HG02678 (cell line): ENCODE results near the gene APOBEC3G.
"Not testable (repeated sequence)": the region's sequence is repeated elsewhere in the genome, so short reads cannot be mapped to it uniquely, and the experiment has no call there.

ENCODE experiments used
- ATAC-seq: cut with Tn5 transposase; IDR thresholded peaks from one replicate; pipeline ENCODE4 v1.9.1; 2021; ENCODE audit warnings: mild to moderate bottlenecking, moderate library complexity; ENCODE audit not compliant: unreplicated experiment

Gene APOBEC3G

DNA sequence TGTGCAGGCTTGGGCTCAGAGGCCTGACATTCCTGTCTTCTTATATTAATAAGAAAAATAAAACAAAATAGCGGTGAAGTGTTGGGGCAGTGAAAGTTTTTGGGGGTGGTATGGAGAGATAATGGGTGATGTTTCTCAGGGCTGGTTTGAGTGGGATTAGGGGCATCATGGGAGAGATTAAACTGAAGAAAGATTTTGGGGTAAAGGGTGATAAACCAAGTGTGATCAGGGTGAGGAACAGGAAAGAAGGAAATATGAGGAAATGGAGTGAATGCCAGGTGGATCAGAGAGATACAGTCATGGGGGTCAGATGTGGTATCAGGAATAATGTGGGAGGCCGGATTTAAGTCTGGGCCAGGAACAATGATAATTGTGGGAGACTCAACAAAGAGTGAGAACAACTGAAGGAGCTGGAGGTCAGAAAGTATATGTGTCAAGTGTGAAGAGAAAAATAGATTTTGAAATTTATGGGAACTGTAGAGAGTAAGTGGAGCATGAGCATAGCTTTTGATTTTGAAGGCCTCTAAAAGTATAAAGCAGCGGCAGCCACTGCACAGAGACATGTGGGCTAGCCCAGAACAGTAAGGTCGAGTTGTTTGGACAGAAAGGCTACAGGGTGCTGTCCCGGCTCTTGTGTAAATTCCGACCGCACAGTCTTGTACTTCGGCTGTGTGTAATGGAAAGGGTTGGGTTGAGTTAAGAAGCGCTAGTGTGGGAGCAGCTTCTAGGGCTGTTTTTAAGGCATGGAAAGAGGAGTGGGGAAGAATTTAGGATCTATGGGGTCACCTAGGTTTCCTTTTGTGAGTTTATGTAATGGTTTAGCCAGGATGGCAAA is 10.4 kb upstream of the APOBEC3G start:
- ATAC-seq, result peak; percentile 49

DNA sequence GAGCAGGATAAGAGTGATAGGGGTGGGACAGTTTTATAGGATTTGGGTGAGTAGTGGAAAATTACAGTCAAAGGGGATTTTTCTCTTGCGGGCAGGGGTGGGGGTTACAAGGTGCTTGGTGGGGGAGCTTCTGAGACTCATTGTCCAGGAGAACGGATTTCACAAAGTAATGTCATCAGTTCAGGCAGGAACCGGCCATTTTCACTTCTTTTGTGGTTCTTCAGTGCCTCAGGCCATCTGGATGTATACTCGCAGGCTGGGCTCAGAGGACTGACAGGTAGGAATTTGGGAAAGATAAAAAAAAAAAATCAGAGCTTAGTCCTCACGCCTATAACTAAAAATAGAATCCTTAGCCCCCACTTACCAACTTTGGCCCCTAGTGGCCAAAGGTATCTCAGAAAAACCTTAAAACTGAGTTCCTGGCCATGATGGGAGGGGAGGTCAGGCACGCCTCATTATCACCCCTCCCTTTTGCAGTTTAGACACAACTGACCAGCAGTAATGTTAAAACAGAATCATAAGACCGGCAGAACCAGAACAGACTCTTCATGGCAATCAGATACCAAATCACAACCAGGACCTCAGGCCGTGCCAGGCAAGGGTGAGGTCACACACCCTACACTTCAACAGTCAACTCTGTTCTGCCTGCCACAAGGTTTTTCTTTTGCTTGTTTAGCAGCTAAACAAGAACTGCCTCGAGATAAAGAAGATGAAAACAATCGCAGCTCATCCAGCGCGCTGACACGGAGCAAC is 8.9 kb upstream of the APOBEC3G start:
- ATAC-seq, result no peak

DNA sequence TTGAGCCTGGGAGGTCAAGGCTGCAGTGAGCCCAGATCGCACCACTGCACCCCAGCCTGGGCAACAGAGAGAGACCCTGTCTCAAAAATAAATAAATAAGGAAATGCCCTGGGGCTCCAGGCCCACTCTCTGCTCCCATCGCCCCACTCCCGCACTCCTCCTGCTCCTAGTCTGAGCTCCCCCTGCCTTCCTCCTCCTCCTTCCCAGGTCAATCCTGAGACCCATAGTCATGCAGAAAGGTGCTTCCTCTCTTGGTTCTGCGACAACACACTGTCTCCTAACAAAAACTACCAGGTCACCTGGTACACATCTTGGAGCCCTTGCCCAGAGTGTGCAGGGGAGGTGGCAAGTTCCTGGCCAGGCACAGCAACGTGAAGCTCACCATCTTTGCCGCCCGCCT is 6.9 kb upstream of the APOBEC3G start:
- no peak for ATAC-seq

DNA sequence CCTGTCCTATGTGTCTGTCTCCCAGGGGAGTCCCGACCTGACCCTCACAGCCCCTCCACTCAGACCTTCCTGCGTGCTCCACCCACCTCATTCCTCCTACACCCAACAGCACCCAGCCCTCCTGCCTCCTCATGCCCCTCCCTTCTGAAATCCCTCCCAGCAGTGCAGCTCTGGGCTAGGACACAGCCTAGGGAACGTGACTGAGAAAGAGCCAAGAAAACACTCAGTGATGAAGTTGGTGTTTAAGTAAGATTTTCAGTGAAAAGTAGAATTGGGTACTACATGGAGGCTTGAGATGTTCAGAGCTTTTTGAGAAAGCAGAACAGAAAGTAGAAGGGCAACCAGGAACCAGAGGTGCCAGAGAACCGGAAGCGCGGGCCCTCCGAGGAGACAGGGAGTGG is 4.5 kb upstream of the APOBEC3G start:
- peak; percentile 37 for ATAC-seq

DNA sequence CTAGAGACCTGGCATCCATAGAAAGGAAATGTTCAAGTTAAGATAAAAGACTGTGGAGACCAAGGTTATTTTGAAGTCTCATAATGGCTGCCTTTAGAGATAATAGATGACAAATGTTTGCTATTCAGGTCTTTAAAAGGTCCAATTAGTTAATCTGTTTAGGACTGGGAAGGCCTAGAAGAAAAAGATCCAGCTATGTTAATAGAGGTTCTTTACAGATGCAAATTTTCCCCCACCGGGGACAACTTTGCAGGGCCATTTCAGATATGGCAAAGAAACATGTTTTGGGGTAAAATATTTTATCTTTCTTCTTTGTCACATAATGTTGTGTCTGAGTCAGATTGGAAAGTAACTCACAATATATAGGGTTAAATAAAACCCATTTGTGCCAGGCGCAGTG is 3.1 kb upstream of the APOBEC3G start:
- ATAC-seq, result no peak

DNA sequence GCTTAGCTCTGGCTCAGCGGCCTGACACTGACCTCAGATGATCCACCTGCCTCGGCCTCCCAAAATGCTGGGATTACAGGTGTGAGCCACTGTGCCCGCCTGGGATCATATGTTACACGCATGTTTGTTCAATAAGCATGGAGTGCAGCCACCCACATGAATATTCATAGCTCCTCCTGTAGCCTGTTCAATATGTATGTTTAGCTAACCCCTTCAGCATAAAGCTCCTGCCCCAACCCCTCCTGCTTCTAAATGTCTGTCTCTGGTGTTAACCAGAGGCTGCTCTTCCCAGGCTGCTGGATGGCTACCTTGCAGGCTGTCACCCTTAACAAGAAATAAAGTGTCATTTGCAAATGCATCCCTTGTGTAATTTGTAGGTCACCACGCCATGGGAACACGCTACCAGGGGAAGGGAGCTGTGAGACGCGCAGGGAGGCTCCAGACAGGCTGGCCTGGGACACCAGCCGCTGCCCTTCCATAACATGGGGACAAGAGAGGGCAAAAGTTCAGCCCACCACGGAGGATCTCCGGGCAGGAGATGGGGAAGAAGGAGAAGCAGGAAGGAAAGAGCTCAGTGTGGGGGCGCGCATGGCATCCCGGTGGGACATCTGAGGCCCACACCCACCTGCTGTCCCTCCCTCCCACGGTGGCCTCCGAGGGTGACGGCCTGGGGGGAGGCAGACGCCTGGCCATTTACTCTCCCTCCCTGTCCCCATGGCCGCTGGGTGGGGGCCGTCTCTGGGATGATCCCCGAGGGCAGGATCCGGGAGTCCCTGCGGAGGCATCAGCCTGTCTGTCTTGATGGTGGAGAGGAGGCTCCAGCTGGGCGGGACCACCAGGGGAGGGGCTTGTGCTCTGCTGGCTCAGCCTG is 685 bp upstream of the APOBEC3G start:
- ATAC-seq, result not testable (repeated sequence)

DNA sequence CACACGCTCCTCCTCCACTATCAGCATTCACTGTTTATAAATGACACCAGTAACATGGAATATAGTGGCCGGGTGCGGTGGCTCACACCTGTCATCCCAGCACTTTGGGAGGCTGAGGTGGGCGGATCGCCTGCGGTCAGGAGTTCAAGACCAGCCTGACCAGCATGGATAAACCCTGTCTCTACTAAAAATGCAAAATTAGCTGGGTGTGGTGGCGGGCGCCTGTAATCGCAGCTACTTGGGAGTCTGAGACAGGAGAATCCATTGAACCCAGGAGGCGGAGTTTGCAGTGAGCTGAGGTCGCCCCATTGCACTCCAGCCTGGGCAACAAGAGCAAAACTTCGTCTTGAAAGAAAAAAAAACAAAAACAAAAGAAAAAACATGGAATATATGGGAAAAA is 837 bp downstream of the APOBEC3G start:
- not testable (repeated sequence) for ATAC-seq

DNA sequence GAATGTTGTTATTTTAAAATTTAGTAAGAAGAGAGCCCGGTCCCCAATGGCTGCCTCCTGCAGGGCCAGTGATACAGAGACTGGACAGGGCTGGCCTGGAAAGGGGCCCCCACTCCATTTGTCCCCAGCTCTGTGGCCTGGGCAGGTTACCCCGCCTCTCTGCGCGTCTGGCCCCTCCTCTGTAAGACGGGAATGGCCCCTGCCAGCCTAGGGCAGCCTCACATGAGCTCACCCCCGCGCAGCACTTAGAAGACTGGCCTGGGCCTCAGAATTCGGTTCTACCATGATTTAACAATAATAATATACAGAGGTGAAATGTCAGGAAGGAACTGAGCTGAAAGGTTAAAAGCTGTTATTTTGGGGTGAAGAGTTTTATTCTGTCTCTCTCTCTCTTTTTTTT is 1.3 kb downstream of the APOBEC3G start:
- ATAC-seq, result no peak

DNA sequence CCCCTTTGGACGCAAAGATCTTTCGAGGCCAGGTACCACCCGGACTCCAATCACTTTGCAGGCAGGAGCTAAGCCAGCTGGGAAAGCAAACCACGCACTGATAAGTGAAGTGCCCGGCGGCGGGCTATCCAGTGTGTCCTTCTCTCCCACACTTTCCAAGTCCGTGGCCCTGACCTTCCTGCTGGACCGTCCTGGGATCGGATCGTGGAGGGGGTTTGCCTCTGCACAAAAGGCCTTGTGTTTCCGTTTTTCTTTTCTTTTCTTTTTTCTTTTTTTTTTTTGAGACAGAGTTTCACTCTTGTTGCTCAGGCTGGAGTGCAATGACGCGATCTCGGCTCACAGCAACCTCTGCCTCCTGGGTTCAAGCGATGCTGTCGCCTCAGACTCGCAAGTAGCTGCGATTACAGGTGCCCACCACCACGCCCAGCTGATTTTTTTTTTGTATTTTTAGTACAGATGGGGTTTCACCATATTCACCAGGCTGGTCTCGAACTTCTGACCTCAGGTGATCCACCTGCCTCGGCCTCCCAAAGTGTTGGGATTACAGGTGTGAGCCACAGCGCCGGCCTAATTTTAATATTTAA is 2.1 kb downstream of the APOBEC3G start:
- not testable (repeated sequence) for ATAC-seq

DNA sequence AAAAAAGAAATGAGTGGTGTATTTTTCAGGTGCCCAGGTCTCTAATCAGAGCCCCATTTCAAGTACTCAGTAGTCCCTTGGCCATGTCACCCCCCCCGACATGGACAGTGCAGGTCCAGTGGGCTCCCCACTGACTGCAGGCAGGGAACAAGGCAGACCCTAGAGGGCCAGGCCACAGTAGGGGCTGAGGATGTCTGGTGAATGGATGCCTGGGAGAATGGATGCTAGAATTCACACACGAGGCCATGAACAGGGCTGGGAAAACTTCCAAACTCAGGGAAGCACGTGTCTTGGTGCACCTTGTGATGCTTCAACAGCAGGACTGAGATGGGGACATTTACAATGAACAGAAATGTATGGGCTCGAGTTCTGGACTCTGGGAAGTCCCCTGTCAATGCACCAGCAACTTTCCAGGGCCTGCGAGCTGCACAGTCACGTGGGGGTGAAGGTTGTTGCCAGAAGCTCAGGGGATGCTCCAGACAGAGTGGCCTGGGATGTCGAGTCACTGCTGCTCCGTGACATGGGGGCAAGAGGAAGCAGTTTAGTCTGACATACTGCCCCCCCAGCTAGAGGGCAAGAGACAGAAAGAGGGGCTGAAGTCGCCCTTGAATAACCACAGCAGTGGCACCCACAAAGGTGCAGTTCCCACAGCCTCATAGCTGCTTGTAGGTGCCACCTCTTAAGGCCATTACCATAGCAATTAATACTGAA is 3.1 kb downstream of the APOBEC3G start:
- no peak for ATAC-seq

DNA sequence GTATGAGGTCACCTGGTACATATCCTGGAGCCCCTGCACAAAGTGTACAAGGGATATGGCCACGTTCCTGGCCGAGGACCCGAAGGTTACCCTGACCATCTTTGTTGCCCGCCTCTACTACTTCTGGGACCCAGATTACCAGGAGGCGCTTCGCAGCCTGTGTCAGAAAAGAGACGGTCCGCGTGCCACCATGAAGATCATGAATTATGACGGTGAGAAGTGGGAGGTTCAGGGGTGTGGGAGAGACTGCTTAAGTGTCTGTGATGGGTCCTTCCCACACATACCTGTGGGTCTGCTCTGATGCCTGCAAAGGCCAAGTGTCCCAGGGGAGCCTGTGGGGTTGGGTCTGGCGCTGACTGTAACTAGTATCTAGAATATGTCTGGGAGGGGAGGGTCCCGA is 3.9 kb downstream of the APOBEC3G start:
- ATAC-seq, result no peak

DNA sequence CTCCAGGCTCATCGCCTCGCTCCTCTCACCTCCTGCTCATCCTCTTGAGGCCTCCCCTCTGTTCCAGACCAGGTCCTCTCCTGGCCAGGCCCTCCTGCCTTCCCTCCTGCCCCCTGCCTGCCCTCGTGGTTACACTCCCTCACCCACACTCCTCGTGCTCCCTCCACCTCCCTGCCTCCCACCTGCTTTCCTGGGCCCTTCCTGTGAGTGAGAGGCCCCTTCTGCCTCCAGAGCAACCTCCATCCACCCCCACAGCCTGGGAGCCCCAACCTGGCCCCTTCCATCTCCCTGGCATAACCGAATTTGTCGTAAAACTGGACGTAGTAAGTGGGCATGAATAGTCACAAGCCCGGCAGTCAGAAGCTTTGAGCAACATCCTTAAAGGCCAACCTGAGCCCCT is 4.5 kb downstream of the APOBEC3G start:
- no peak for ATAC-seq

DNA sequence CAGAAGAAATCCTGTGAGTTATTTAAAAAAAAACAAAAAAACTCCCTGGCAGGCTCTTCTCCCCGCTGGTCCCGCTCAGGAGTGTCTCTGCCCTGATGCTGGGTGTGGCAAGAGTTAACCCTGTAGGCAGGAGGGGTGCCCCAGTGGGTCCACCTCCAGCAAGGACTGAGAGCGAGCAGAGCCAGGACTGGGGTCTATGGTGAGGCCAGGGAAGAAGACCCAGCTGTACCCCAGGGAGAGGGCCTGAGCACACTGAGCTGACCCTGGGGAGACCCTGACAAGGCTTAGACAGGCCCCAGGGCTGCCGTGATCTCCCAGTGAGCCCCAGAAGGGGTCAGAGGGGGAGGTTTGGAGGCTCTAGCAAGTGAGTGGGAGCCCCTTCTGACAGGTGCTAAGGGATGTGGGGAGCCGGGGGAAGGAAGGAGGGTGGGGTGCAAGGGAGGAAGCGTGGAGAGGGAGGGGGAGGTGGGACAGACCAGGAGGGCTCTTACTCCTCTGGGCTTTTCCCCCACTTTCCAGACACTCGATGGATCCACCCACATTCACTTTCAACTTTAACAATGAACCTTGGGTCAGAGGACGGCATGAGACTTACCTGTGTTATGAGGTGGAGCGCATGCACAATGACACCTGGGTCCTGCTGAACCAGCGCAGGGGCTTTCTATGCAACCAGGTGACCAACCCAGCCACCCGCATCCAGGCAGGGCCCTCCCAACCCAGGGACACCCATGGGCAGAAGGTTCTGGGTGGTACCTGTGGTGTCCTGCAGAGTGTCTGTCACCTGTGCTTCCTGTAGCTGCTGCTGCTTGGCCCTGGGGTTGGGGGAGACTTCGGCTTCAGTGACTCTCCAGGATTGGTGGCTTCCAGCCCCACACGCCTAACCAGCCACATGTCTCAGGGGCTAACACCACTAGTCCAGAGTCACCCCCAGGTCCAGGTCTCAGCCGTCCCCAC is 6.4 kb downstream of the APOBEC3G start:
- ATAC-seq, result no peak

DNA sequence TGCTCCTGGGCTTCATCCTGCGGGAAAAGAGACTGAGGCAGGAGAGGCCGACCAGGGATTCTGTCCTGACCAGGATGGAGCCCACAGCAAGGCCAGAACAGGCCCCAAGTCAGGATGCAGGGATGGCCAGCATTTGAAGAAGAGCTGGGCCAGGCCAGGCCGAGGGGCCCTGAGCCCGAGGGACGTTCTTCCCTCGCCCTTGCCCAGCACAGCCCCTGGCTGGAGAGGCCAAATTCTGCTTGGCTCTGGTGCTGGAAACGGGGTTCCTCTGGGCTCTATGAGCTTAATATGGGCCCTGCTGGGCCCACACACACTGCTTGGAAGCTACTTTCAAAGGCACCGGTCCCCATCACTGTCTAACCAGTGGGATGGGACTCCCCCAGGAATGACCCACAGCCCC is 7.6 kb downstream of the APOBEC3G start:
- no peak for ATAC-seq

DNA sequence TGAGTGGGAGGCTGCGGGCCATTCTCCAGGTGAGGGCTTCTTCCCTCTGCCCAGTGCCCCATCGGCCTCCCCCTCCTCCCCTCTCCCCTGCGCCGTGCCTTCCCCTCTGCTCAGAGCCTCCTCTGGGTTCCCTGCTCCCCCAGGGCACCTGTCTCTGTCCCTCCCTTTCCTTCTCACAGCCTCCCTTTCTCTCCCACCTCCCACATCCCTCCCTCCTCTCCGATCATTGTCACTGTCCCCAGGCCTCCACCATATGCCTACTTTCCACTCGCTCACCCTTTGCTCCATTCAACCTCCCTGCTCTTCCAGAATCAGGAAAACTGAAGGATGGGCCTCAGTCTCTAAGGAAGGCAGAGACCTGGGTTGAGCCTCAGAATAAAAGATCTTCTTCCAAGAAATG is 10.0 kb downstream of the APOBEC3G start:
- no peak for ATAC-seq

DNA sequence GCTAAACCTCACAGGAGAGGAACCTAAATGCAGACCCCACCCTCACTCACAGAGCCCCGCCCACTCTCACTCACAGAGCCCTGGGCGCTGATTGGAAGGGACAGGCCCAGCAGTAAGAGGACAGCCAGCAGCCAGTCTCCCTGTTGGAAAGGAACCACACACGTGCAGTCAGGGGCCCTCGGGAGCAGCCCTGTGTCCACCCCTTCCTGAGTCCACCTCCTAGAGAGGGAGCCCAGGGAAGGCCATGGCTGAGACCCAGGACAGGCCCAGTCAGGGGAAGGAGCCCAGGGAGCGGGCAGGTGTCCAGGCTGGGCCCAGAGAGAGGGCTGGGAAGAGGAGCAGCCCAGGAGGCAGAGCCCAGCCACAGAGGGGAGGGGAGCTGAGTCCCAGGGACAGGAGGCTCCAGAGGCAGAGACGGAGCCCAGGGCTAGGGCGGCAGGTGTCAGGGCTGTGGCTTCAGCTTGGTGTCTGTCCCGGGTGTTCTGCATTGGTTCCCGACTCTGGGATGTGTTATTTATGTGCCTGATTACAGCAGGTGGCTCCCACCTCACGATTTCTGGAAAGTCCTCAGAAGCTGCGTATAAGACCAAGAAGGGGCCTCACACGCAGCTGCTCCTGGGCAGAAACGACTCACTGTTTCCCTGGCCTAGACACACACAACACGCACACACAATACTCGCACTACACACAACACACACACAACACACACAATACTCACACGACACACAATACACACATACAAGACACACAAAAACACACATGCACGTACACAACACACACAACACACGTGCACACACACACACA is 11.0 kb downstream of the APOBEC3G start:
- no peak for ATAC-seq

DNA sequence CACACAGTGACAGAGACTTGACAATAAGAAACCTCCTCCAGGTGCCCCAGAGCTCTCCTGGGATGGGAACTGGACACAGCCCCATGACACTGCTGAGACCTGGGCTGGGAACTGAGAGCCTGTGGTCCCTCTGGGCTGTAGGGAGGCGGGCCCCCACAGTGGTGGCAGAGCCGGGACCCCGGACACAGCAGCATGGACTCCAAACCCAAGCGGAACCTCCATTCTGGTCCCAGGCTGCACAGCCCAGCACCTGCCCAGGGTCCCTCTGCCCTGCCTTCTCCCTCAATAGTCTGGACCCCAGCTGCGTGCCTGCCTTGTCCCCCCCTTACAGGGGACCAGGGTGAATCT is 11.6 kb downstream of the APOBEC3G start:
- no peak for ATAC-seq

DNA sequence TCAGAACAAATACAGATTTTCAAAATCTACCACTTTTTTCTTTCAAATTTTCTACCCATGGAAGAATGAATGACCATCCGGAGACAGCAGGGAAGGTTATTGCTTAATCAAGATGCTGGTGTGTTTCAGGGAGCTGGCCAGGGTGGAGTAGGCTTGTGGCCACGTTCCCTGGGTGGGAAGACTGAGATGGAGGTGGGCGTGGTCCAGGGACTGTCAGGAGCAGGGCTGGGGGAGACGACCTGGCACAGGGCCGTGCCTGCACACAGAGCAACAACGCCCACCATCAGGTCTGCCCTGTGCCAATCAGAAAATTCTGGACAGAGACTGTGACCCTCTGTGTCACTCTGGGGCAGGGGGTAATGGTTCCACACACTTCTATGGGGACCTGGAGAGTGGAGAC is 12.9 kb downstream of the APOBEC3G start:
- ATAC-seq, result no peak
